Measurements from ENCODE around the gene HSPB1. TPM values are rescaled to one million over a fixed set of nuclear protein-coding genes. Genes with fewer than 3 reads are reported as not detected.
A peak's percentile ranks its signal among the peaks of the same experiment; 100 is the strongest.

The HSPB1 gene
- total and polyA plus RNA-seq, 2 experiments from 2014 or later, result 48.1 to 437 TPM

DNA sequence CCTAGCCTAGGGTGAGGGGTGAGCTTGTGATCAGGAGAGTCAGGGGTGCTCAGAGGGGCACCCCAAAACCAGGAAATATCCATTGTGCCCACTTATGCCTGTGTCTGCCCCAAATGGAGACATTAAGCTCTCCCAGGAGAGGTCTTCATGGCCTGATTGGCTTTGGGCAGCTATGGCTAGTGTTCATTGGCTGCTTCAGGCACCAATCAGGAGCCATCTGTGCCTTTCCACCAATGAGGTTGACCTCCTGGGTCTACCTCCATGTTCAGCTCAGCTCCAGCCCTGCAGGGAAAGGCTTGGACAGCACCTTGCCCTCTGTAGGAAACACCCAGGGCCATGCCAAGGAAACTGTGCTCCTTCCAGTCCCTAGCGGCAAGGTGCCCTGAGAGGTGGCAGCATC lies 23.9 kb upstream of the HSPB1 start:
- H2AFZ ChIP-seq, result no peak overlapping the region
- TF ChIP-seq POLR2AphosphoS5 (IDR thresholded peaks at IDR 0.05; ENCODE audit: low read depth) (no peak), EZH2phosphoT487 (IDR thresholded peaks at IDR 0.05; ENCODE audit: unreplicated experiment) (no peak), STAT1 (IDR thresholded peaks at IDR 0.05; ENCODE audit: unreplicated experiment) (no peak), JUNB (IDR thresholded peaks at IDR 0.05; ENCODE audit: unreplicated experiment) (no peak), EZH2 (IDR thresholded peaks at IDR 0.05; ENCODE audit: low read depth, unreplicated experiment) (no peak)
- TF ChIP-seq, protein P1, sequence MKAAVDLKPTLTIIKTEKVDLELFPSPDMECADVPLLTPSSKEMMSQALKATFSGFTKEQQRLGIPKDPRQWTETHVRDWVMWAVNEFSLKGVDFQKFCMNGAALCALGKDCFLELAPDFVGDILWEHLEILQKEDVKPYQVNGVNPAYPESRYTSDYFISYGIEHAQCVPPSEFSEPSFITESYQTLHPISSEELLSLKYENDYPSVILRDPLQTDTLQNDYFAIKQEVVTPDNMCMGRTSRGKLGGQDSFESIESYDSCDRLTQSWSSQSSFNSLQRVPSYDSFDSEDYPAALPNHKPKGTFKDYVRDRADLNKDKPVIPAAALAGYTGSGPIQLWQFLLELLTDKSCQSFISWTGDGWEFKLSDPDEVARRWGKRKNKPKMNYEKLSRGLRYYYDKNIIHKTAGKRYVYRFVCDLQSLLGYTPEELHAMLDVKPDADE (IDR thresholded peaks at IDR 0.05), result no peak
- TF ChIP-seq, protein P2, sequence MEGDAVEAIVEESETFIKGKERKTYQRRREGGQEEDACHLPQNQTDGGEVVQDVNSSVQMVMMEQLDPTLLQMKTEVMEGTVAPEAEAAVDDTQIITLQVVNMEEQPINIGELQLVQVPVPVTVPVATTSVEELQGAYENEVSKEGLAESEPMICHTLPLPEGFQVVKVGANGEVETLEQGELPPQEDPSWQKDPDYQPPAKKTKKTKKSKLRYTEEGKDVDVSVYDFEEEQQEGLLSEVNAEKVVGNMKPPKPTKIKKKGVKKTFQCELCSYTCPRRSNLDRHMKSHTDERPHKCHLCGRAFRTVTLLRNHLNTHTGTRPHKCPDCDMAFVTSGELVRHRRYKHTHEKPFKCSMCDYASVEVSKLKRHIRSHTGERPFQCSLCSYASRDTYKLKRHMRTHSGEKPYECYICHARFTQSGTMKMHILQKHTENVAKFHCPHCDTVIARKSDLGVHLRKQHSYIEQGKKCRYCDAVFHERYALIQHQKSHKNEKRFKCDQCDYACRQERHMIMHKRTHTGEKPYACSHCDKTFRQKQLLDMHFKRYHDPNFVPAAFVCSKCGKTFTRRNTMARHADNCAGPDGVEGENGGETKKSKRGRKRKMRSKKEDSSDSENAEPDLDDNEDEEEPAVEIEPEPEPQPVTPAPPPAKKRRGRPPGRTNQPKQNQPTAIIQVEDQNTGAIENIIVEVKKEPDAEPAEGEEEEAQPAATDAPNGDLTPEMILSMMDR (conservative IDR thresholded peaks at IDR 0.05; ENCODE audit: low read depth in 2 of 2), result no peak
- TF ChIP-seq, protein P3, sequence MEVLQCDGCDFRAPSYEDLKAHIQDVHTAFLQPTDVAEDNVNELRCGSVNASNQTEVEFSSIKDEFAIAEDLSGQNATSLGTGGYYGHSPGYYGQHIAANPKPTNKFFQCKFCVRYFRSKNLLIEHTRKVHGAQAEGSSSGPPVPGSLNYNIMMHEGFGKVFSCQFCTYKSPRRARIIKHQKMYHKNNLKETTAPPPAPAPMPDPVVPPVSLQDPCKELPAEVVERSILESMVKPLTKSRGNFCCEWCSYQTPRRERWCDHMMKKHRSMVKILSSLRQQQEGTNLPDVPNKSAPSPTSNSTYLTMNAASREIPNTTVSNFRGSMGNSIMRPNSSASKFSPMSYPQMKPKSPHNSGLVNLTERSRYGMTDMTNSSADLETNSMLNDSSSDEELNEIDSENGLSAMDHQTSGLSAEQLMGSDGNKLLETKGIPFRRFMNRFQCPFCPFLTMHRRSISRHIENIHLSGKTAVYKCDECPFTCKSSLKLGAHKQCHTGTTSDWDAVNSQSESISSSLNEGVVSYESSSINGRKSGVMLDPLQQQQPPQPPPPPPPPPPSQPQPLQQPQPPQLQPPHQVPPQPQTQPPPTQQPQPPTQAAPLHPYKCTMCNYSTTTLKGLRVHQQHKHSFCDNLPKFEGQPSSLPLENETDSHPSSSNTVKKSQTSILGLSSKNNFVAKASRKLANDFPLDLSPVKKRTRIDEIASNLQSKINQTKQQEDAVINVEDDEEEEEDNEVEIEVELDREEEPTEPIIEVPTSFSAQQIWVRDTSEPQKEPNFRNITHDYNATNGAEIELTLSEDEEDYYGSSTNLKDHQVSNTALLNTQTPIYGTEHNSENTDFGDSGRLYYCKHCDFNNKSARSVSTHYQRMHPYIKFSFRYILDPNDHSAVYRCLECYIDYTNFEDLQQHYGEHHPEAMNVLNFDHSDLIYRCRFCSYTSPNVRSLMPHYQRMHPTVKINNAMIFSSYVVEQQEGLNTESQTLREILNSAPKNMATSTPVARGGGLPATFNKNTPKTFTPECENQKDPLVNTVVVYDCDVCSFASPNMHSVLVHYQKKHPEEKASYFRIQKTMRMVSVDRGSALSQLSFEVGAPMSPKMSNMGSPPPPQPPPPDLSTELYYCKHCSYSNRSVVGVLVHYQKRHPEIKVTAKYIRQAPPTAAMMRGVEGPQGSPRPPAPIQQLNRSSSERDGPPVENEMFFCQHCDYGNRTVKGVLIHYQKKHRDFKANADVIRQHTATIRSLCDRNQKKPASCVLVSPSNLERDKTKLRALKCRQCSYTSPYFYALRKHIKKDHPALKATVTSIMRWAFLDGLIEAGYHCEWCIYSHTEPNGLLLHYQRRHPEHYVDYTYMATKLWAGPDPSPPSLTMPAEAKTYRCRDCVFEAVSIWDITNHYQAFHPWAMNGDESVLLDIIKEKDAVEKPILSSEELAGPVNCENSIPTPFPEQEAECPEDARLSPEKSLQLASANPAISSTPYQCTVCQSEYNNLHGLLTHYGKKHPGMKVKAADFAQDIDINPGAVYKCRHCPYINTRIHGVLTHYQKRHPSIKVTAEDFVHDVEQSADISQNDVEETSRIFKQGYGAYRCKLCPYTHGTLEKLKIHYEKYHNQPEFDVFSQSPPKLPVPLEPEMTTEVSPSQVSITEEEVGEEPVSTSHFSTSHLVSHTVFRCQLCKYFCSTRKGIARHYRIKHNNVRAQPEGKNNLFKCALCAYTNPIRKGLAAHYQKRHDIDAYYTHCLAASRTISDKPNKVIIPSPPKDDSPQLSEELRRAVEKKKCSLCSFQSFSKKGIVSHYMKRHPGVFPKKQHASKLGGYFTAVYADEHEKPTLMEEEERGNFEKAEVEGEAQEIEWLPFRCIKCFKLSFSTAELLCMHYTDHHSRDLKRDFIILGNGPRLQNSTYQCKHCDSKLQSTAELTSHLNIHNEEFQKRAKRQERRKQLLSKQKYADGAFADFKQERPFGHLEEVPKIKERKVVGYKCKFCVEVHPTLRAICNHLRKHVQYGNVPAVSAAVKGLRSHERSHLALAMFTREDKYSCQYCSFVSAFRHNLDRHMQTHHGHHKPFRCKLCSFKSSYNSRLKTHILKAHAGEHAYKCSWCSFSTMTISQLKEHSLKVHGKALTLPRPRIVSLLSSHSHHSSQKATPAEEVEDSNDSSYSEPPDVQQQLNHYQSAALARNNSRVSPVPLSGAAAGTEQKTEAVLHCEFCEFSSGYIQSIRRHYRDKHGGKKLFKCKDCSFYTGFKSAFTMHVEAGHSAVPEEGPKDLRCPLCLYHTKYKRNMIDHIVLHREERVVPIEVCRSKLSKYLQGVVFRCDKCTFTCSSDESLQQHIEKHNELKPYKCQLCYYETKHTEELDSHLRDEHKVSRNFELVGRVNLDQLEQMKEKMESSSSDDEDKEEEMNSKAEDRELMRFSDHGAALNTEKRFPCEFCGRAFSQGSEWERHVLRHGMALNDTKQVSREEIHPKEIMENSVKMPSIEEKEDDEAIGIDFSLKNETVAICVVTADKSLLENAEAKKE (CRISPR knock-in tag; IDR thresholded peaks at IDR 0.05), result no peak
- H3K79me2 ChIP-seq (replicated peaks; ENCODE audit: insufficient read depth), result no peaks in the 10 kb centered on the region
- peaks cover 30% of the 10 kb centered on the region for H3K4me1 Mint-ChIP-seq
- DNase-seq (ENCODE audit: low spot score), result peak; percentile 63
- peaks cover 43% of the 10 kb centered on the region for H3K27me3 Mint-ChIP-seq (ENCODE audit: insufficient read depth, low read depth, poor library complexity)
- ATAC-seq, result peak; percentile 6; the same call in 2 of the 3 replicates
- H3F3A ChIP-seq (replicated peaks; ENCODE audit: low read depth), result peaks cover 7% of the 10 kb centered on the region; the same call in 1 of the 2 replicates
- no peak overlapping the region for H3K4me3 ChIP-seq
- H3K36me3 ChIP-seq (ENCODE audit: insufficient read depth), result no peaks in the 10 kb centered on the region
- peaks cover 45% of the 10 kb centered on the region for H3K27me3 ChIP-seq (ENCODE audit: insufficient read depth)
- H3K4me3 Mint-ChIP-seq, result no peak overlapping the region
- H3K9me2 ChIP-seq (ENCODE audit: insufficient read depth), result no peaks in the 10 kb centered on the region
- H3K36me3 Mint-ChIP-seq (ENCODE audit: low read depth), result no peaks in the 10 kb centered on the region; the same call in 2 of the 3 replicates
- no peak overlapping the region for H3K27ac ChIP-seq (ENCODE audit: low read depth)
- no peak overlapping the region for H3K4me2 ChIP-seq
- H3K4me1 ChIP-seq (ENCODE audit: insufficient read depth), result peaks cover 14% of the 10 kb centered on the region
- H3K27ac Mint-ChIP-seq, result no peak overlapping the region
- H4K20me1 ChIP-seq (replicated peaks; ENCODE audit: insufficient read depth), result no peaks in the 10 kb centered on the region; the same call in 1 of the 2 replicates
- H3K9me3 Mint-ChIP-seq, result peaks cover 2% of the 10 kb centered on the region; the same call in 2 of the 3 replicates
